ENCODE data around the gene ROBO2.

- TF ChIP-seq POLR2A (IDR thresholded peaks at IDR 0.05; ENCODE audit: low read depth, low read length) (no peak), TAF1 (IDR thresholded peaks at IDR 0.05; ENCODE audit: borderline replicate concordance, low read depth, low read length) (no peak)
These were observed 555.5 kb downstream of the ROBO2 start for GRCh38 chr3:77595371-77595870.

Data from GM12892 (cell line).